OCI-LY7 (cell line): ENCODE results near the gene GNG14.

Source experiments
- EZH2phosphoT487 ChIP-seq: fragments of 200-600 bp; sonication (generic); IDR thresholded peaks from 2 replicates; pipeline ENCODE4 v1.6.1; 2018; ENCODE audit warnings: low read depth, borderline replicate concordance, mild to moderate bottlenecking, mixed run types, antibody characterized with exemption, low read length, moderate library complexity, mixed read lengths
- TF ChIP-seq, protein P1 (sequence below): fragments of 200-600 bp; sonication (generic); conservative IDR thresholded peaks from 2 replicates; pipeline ENCODE4 v1.5.1; 2014; ENCODE audit warnings: mild to moderate bottlenecking, antibody characterized with exemption, low read length, moderate library complexity, mixed read lengths

DNA sequence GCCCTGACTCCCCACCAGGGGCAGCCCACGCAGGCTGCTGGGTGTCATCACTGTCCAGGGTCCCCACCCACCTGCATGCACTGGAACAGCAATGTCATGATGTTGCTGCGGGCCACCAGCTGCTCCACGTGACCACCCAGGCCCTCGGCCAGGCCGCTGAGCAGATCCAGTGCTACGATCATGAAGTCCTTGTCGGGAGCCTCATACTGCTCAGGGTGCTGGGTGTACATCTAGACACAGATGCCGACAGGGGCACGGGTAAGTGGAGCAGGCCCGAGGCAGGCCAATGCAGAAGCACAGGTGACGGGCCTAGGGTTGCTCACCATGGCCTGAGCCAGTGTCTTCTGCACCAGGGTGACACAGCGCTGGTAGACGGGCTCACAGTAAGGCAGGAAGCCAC is 17.4 kb downstream of the GNG14 start:
- TF ChIP-seq, protein P1, sequence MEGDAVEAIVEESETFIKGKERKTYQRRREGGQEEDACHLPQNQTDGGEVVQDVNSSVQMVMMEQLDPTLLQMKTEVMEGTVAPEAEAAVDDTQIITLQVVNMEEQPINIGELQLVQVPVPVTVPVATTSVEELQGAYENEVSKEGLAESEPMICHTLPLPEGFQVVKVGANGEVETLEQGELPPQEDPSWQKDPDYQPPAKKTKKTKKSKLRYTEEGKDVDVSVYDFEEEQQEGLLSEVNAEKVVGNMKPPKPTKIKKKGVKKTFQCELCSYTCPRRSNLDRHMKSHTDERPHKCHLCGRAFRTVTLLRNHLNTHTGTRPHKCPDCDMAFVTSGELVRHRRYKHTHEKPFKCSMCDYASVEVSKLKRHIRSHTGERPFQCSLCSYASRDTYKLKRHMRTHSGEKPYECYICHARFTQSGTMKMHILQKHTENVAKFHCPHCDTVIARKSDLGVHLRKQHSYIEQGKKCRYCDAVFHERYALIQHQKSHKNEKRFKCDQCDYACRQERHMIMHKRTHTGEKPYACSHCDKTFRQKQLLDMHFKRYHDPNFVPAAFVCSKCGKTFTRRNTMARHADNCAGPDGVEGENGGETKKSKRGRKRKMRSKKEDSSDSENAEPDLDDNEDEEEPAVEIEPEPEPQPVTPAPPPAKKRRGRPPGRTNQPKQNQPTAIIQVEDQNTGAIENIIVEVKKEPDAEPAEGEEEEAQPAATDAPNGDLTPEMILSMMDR, result no peak
- TF ChIP-seq EZH2phosphoT487, result no peak
